Stimulated activated CD8-positive, alpha-beta memory T cell treated with anti-CD3 and anti-CD28 coated beads, Interleukin-15, amount 100 ng/mL, for 1 hour (primary cell): ENCODE measurements around the gene DIAPH3.

Experiments used
- DNase-seq: peaks from one replicate; pipeline ENCODE4 v3.0.0-alpha.2; 2020; ENCODE audit warnings: low read depth

Gene DIAPH3

DNA sequence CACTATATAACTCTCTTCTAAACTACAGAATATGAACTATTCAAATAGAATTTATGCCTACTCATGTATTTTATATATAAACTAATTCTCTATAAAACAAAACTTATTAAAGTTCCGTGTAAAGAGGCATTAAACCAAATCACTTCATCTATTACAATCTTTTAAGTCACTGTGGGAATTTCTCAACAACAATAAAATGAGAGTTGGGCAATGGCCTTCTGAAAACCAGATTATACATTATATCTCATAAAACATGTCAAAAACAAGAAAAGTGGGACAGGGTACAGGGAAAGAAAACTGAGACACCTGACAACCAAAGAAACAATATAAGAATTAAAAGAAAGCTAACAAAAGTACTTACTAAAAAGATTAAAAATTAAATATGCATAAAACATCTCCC is 145.2 kb downstream of the DIAPH3 start:
- DNase-seq = no peak

DNA sequence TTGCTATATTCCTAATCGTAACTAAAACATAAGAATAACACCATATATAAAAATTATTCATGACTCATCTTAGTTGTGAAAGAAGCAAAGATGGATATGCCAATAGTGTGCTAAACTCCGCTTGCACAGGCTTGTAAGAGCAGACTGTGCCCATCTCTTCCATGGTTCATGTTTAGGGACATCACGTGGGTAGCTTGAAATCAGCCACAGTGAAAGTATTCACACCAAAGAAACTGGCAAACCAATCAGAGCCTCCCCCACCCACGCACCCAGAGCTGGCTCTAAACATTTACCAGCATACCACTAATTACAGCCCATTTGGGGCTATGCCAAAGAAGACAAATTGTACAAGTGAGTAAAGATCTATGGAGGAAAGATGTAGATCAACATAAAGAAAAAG is 147.5 kb downstream of the DIAPH3 start:
- no peak for DNase-seq

DNA sequence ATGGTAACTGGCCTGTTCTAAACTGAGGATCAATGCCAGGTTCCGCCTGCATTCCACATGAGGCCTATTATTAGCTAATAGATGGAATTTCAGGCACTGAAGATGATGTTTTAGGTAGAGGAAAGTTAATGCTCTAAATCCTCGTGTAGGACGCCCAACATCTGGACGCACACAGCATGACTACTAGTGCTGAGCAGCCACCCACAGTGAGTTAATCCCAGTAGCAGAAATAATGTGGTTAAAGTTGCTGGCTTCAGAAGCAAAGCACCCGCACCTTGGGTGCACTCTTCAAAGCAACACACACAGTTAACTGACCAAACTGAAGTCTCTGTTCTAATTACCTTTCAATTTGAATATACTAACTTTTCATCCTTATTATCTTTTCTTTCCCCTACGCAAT is 150.6 kb downstream of the DIAPH3 start:
- no peak for DNase-seq

DNA sequence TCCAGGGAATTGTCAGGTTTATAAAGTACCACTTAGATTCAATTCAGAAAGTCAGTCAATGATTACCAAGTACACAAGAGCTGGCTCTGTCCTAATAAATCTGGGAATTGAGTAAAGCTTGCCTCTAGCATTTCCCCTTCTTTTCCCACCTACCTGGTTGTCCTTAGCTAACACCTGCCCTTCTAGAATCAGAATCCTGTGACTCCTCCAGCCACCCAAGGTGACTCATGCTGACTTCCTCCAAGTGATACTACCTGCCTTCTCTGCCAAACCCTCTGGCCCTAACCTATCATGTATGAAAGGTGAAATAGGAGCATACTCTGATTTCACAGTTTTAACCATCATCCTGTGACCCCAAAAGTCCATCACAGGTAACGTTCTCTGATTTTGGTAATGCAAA is 151.2 kb downstream of the DIAPH3 start:
- no peak for DNase-seq

DNA sequence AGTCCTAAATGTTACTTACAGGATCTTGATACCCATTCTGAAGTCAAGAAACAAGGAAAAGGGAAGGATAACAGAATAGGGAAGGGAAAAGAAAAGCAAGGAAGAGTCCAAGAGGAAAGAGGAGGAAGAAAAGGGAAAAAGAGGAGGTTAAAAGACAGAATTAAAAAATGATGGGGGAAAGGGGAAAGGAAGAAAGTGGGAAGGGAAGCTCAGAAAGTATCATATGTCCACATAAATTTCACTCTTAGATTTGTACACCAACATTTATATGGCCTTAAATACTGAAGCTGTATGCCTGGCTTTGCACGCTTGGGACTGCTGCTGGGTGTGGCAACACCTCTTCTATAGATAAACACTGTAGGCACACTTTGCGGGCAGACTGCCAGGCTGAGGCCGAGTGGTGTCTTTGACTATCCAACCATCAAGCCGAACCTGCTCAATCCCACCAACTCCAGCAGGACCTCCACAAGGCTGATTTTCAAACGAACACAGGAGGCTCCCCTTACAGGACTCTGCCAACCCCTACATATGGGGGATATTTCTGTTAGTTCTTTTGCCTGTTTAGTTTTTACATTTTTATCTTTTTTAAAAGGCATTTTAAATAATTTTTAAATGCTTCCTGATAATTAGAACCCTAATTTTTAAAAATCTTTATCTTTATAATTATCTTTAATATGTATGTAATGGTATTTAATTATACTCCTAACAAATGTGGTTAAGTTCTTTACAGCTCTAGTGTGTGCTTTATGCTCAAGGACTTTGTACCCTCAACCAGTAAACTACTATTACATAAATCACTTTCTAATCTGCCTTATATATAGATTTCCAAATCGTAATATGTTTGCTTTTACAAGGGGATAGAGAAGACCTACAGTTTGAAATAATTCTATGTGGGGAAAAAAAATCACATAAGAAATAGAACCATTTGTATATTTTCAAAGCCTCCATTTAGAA is 154.2 kb downstream of the DIAPH3 start:
- DNase-seq = no peak

DNA sequence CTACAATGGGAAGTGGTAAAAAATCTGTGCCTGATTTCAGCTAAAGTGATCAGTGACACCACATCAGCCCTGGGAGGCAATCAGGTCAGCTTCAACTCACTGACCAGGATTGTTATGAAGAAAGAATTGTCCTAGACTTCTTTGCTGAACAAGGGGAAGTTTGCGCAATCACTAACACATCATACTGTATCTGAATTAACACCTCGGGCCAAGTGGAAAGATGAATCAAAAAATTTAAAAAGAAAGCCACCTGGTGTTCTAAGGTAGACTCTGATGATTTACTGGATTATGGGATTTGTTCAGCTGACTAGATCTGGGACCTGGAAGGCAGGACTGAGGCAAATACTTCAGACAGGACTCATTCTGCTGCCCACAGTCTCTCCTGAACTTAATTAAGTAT is 161.8 kb downstream of the DIAPH3 start:
- no peak for DNase-seq

DNA sequence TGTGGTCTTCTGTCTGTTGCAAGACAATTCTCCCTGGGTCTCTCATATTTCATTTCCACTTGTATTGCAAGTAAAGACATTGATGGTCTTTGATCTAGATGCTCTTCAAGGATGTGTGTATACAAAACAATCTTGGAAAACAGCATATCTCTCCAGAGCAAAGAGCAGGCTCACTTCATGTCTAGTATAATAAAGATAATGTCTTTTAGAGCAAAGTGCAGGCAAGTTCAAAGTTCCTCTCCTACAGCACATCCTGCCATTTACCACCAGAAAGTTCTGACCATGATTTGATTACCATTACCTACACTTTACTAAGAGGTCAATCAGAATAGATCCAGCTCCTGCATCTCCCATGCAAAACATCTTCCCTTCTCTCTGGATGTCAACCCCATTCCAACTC is 162.8 kb downstream of the DIAPH3 start:
- no peak for DNase-seq

DNA sequence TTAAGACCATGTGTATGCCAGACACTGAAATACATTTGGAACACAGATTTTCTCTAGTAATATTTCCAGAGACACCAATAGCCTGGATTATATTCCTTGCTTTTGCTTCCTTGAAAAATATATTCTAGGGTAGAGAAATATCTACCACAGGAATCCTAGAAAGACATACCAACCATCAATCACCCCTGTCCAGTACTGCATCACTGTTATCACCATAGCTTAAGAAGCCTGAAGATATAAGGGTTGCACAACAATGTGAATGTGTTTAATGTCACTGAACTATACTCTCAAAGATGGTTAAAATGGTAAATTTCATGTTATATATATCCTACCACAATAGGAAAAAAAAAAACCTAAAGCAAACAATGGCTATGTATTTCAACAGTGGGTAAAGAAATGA is 163.6 kb downstream of the DIAPH3 start:
- DNase-seq = no peak

DNA sequence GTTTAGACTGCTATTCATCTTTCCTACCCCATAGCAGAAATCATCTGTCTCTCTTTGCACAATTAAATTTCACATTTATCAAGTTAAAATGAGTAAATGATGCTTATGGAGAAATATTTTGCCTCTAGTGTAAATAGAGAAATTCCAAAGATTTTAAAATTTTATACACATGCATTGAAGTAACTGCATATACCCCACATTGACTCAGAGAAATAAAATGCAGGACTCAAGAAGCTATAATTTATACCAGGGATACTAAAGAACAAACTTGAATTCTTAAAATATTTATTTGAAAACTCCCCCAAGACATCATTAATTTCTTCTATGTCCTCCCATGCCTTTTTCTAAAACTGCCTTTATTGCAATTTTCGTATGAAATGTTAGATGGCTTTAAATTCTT is 165.8 kb downstream of the DIAPH3 start:
- DNase-seq = no peak

DNA sequence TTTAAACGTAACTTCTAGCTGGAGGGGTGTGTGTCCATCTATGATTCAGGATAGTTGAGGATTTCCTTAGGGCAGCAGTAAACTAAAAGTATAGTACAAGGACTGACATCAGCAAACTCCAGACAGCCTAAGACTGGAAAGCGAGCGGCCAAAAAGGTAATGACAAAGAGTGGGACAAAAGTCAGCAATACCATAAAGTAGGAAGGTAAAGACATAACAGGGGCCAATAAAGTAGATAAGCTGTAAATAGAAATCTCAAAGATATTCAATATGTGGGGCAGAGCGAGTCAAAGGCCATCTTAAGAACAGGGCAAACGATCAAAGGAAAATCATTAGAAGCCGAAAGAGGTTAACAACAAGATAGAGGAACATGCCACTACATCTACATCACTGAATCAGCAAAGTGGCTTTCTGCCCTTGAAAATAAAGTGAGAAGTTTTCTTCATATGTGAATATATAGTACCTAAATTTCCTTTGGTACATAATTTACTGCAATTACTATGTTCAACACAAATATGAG is 167.2 kb downstream of the DIAPH3 start:
- no peak for DNase-seq

DNA sequence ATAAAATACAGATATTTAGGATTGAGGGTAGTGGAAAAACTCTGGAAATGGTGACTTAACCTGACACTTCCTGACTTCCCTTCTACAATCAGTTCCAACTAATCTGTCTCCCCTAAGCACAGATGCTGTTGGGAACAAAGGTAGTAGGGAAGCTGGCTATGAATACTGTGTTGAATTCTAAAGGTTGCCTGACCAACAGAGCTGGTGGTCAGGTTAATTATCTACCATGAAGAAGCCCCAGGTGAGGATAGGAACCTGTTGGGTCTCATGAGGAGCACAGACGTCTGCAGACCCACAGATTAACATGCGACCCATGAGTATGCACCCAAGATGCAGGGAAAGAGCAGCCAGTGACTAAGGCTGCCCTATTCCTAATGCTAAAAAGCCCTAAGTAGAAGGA is 172.3 kb downstream of the DIAPH3 start:
- no peak for DNase-seq

DNA sequence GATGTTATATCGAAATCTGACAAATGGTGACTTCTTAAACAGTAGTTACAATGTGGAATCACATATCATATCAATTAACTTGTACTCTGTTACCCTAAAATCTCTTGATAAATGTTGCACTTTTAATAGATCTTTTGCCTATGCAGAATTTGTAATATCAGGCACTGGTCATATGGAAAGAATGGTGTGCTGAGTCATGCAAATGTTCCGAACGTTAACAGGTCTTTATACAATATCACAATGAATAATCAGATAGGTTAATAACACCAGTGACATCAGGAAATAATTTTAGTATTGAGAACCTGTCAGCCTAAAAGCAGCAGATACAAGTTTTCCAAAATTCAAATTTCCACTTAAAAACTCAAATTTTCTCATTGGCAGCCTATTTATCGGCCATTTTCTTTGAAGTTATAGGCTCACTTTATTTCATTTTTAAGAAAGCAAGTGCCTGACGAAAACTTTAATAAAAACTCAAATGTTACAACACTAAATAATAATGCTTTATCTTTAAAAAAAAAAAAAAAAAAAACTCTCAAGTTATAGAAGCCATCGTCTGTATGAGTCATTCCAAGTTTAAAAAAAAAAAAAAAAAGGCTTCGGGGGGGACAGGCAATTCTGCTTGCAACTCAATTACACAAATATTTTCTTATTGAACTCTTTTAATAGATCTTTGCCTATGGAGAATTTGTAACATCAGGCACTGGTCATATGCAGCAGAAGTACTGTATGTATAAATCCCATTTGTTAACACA is 180.9 kb downstream of the DIAPH3 start:
- DNase-seq = no peak

DNA sequence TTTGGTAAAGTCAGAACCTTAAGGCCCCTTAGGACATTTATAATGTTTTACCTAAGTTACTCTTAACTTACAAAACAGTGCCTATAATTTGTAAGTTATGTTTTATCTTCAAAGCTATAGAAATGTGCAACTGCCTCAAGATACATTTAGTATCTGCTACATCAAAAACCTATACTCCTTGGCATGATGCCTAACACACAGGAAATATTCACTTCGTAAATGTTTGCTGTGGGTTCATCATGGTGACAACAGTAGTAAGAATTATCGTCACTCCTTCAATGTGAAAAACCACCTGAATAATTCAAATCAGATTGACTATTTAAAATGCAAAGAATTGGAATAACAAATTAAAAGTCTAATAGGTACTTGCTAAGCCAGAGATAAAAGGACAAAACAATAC is 184.1 kb downstream of the DIAPH3 start:
- no peak for DNase-seq

DNA sequence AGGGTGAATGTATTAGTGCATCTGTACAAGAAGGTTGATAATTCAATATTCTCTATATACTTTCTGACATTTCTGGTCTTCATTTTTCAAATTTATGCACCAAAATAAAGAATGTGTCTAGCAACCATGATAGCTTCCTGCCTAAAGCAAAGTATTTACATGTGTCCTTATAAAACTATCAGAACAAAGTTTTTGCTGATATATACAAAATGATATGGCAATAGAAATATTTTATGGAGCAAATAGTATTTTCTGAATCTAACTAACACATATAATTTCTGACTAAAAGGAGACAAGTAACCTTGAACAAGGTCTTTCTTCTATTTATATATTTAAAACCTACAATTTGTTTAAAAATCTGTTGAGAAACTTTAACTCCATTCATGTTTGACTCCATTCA is 184.9 kb downstream of the DIAPH3 start:
- DNase-seq = no peak

DNA sequence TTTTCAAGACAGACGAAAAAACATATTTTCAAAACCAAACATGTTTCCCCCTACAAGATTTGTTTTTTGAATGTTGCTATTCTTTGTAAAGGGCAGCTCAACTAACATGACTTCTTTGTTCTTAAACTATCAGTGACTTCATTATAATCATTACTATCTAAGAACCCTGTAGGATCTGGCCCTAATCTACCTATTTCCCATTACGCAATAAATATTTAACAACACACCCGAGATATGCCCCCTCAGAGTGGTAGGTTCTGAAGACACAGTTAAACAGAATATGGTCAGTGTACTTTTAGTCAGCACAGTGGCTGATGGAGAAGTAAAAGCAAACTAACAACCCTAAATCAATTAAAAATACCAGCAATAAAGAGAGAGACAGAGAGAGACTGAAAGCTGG is 186.9 kb downstream of the DIAPH3 start:
- DNase-seq = no peak

DNA sequence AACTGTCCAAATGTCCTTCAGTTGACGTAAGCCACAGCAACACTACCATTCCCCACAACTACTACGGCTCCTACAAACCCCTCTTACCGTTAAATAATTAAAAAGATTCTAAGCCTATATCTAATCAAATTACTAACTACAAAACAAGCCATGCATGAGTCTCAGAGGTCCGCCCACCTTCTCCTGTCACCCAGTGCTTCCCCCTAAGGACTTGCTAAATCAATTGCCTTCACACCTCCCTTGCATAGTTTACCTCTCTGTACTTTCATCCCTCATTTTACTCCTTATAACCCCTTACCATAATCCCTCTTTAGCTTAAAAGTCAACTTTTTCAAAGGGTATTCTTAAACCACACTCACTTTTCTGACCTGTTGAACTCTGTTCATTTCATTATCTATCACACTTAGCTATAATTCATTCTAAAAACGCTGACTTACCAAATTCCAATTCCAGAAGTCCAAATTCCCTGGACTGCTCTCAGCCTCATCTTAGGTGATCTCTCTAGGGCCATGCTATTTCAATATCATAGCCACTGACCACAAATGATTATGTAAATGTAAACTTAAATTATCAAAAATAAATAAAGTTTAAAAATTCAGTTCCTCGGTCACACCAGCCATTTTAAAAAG is 187.8 kb downstream of the DIAPH3 start:
- no peak for DNase-seq

DNA sequence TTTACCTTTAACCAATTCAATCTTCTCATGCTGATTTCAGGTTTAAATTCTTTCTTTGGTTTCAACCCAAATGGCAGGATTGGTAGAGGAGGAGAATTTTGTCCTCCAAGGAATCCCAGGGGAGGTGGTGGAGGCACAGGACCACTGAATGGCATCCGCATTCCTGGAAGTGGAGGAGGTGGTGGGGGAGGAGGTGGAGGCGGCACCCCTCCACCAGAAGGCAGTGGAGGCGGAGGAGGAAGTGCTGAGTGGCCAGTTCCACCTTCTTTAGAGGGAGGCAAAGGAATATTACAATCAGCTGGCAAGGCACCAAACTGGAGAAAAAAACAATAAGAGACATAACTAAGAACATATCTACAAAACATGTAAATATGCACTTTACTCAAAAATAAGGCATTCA is 192.9 kb downstream of the DIAPH3 start:
- no peak for DNase-seq

DNA sequence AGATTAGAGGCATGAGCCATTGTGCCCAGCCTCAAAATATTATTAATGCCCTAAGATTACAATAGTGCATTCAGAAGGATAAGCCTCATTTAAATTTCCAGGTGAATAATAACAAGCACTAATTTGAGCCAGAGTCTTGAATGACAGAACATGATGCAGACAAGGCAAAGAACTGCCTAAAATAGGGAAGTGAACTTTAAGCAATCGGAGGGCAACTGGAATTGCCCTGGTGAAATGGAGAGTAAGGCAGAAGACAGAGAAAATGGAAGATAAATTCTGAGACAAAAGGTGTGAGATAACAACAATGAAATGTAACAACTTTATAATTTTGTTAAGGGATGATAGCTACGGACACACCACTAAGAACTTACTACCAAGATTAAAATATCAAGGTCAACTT is 199.9 kb downstream of the DIAPH3 start:
- DNase-seq = no peak

DNA sequence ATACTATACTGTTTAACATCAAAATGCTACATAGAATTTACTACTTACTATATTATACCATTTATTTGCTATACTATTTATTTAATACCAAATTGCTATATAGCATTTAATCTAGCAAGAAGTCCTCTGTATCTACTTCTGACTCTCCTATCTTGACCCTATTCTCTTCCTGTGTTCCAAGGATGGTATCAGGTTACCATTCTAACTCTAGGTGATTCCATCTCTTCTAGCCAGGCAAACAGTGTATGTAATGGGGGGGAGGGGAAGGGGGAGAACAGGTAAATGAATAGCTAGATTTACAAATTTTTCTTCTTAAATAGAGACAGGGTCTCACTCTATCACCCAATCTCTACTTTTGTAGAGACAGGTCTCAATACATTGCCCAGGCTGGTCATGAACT is 200.3 kb downstream of the DIAPH3 start:
- no peak for DNase-seq

DNA sequence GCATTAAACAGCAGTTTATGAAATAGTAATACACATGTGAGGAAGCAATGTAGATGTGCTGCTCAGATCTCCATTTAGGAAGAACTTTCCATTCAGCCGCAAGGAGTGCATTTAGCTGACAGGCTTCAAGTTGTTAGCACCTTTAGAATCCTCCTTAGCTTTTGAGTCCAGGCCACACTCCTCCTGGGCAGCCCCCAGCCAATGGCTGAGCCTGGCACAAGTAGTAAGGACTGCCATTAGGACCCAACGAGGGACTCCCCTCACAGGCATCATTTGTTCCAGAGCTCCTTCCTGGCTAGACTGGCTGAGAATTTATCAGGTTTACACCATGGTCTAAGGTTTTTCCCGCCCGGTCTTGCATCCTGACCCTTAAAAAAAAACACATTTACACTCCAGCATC is 201.4 kb downstream of the DIAPH3 start:
- no peak for DNase-seq

DNA sequence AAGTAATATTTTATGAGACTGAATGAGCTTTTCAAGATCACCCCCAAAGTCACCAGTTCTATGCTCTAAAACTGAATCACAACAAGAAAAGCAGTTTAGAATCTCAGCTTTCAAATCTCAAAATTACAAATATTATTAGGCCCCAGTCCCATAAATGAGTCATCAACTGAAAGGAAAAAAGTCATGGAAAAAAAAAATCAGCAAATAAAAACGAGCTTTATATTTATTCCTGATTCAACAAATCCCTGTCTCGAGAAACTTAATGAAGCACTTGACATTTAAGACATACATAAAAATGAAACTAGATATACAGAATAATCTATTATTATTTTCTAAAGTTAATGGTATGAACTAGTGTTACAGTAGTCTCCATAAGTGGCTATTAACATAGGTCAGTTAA is 203.0 kb downstream of the DIAPH3 start:
- no peak for DNase-seq

DNA sequence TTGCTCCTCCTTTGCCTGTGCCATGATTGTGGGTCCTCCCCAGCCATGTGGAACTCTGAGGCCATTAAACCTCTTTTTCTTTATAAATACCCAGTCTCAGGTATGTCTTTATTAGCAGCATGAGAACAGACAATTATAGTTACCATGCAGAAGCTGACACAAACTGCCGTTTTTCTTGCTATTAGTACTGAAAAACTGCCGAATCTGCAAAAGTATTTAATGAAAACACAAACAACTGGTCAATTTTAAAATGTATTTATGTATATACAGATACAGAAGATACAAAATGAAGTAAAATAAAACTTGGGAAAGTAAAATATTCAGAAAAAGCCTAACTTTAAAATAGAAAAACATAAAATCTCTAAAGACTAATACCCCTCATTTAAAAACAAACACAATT is 206.3 kb downstream of the DIAPH3 start:
- DNase-seq = no peak

DNA sequence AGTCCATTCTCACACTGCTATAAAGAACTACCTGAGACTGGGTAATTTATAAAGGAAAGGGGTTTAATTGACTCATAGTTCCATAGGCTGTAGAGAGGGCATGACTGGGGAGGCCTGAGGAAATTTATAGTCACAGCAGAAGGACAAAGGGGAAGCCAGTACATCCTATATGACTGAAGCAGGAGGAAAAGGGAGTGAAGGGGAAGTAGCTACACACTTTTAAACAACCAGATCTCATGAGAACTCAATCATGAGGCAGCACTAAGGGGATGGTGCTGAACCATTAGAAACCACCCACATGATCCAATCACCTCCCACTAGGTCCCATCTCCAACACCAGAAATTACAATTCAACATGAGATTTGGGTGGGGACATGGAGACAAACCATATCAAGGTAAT is 209.1 kb downstream of the DIAPH3 start:
- DNase-seq = no peak
